NCI-H1417 treated with DMSO at 0.1 percent for 48 hours (cell line): ENCODE data around the gene PREB.
A peak's percentile ranks its signal among the peaks of the same experiment; 100 is the strongest.
"Not testable (repeated sequence)": the region's sequence is repeated elsewhere in the genome, so short reads cannot be mapped to it uniquely, and the experiment has no call there.

Source experiments
- DNase-seq: peaks from one replicate; lab custom pipeline; 2025; lab: John Stamatoyannopoulos, UW

The PREB gene, protein sequence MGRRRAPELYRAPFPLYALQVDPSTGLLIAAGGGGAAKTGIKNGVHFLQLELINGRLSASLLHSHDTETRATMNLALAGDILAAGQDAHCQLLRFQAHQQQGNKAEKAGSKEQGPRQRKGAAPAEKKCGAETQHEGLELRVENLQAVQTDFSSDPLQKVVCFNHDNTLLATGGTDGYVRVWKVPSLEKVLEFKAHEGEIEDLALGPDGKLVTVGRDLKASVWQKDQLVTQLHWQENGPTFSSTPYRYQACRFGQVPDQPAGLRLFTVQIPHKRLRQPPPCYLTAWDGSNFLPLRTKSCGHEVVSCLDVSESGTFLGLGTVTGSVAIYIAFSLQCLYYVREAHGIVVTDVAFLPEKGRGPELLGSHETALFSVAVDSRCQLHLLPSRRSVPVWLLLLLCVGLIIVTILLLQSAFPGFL

GRCh38 chr2:27133905-27134780, at the start of gene PREB:
TSS of gene PREB (minus strand) at chr2:27134636. CDS start at chr2:27134421, 215 bp downstream.
- DNase-seq = peak; percentile 87

GRCh38 chr2:27184115-27184514, 49.7 kb upstream of the PREB start:
- DNase-seq = no peak

GRCh38 chr2:27182346-27182745, 47.9 kb upstream of the PREB start:
- DNase-seq = no peak

GRCh38 chr2:27179344-27180000, 45.0 kb upstream of the PREB start:
- no peak for DNase-seq

GRCh38 chr2:27178469-27178868, 44.0 kb upstream of the PREB start:
- DNase-seq = no peak

GRCh38 chr2:27177441-27178351, 43.3 kb upstream of the PREB start:
- DNase-seq = no peak

DNA sequence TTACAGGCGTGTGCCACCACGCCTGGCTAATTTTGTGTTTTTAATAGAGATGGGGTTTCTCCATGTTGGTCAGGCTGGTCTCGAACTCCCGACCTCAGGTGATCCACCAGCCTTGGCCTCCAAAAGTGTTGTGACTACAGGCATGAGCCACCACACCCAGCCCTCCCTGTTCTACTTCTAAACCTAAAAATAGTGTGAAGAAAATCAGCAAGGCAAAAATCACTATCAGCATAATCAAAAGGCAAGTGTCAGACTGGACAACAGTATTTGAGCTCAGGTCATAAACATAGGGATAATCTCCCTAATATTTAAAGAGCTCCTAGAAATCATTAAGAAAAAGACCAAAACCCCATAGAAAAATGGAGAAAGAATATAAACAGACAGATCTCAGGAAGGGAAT, 41.3 kb upstream of the PREB start:
- DNase-seq = not testable (repeated sequence)

- DNase-seq = no peak
Measured at GRCh38 chr2:27175330-27175729, 40.9 kb upstream of the PREB start.

GRCh38 chr2:27174638-27175037, 40.2 kb upstream of the PREB start:
- DNase-seq = no peak

- no peak for DNase-seq
Measured at GRCh38 chr2:27171351-27171848, 37.0 kb upstream of the PREB start.

DNA sequence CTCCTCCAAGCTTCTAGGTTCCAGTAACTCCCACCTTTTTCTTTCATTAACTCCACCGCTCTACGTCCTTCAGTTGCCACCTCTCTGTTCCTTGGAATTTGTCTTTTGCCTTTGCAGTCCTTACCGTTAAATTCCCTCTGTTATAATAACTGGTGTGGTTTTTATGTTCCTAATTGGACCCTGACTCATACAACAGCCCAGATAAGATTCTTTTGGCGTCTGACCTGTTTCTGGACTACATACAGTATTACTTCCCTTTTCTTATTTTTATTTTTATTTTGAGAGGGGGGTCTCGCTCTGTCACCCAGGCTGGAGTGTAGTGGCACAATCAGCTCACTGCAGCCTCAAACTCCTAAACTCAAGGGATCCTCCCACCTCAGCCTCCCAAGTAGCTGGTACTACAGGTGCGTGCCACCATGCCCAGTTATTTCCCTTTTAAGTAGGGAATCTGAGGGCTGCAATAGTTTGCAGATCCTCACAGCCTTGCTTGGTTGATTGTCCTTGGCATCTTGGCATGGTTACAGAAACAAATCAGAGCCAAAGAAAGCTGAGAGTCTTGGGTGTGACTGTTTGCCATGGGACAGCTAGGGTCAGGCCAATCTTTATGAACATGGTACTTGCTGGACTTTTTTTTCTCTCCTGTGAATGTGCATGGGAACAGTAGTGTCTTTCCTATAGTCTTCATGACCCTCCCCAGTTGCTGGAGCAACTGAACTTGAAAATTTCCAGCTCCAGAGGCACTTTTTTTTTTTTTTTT, 36.3 kb upstream of the PREB start:
- no peak for DNase-seq

- no peak for DNase-seq
Measured at GRCh38 chr2:27164960-27165763, 30.7 kb upstream of the PREB start.

DNA sequence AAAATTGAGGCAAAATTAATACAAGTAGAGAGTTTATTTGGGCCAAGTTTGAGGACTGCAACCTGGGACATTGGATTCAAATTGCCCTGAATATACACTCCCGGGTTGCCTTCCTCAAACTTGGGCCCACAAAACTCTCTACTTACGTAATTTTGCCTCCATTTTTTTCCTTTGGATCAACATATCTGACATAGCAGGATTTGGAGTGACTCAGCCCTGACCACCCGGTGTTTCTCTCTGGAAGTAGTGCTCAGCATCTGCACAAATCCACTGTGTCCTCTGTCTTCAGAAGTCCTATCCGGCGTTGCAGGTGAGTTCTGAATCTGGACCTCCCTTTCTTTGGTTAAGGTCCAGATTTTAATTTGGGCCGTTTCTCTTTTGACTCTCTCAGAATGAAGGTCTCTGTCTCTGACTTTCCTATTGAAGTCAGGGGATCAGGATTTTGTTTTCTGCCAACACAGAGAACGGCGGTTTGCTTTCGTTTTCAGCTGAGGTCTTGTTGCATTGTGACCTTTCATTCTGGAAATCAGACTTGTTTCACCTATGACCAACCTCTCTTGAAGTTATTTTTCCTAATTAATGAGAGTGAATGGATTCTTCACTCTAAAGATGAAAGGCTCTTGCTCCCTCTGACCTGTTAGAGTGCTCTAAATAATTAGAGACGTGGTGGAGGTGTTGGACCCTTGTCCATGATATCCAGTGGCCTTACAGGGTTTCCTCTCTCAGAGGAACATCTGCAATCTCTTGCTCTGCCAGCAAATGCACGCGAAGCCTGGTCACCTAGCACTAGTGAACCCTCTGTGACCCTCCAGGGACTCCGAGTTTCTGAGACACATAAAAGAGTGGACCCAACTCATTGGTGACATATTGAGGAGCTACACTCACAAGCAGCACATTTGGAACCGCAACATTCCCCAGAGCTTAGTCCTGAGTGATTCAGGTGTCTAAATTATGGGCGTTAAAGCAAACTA, 28.0 kb upstream of the PREB start:
- no peak for DNase-seq

DNA sequence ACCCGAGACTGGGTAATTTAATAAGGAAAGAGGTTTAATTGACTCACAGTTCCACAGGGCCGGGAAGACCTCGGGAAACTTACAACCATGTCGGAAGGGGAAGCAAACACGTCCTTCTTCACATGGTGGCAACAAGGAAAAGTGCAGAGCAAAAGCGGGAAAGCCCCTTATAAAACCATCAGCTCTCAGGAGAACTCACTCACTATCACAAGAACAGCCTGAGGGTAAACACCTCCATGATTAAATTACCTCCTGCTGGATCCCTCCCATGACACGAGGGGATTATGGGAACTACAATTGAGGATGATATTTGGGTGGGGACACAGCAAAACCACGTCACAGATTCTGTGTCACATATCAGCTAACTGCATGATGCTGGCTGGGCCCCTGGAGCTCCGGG, 25.8 kb upstream of the PREB start:
- DNase-seq = no peak

DNA sequence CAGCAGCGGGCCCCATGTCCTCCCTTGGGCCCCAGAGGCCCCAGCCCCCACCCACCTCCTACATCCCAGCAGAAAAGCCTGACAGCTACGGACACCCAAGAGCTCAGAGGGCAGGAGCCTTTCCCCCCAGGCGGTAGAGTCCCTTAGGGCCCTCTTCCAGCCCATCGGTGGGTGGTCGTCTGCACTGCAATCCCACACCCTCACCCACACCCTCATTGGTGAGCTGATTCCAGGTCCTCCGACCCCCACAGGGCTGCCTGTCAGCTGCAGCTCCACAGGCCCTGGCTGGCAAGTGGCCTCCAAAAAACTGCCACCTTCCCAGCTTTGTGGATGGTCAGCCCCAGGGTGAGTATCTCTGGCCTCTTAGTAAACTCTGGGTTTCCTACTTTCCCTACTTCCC, 24.8 kb upstream of the PREB start:
- DNase-seq = no peak

- DNase-seq = no peak
Measured at GRCh38 chr2:27158468-27158867, 24.0 kb upstream of the PREB start.

GRCh38 chr2:27155069-27155520, 20.7 kb upstream of the PREB start:
- no peak for DNase-seq

GRCh38 chr2:27154488-27154887, 20.1 kb upstream of the PREB start:
- DNase-seq = no peak
